22Rv1 (cell line): Measurements from ENCODE around the gene RIC3.

ENCODE experiments used
- CTCF ChIP-seq: fragments of 450-650 bp; IDR thresholded peaks from 2 replicates; pipeline ENCODE4 v1.5.1; 2017; ENCODE audit warnings: mild to moderate bottlenecking
- ZFX ChIP-seq: fragments of 450-650 bp; IDR thresholded peaks from 2 replicates; pipeline ENCODE4 v1.6.1; 2017; ENCODE audit warnings: antibody characterized with exemption, borderline replicate concordance

- no peak for TF ChIP-seq CTCF
- no peak for TF ChIP-seq ZFX
Measured at GRCh38 chr11:8083088-8083395, 85.8 kb downstream of the RIC3 start.
